ENCODE results near the gene MED22.

Gene MED22

GRCh38 chr9:133371261-133371711 lies 23.4 kb upstream of the MED22 start:
- peak overlapping the region in 1 of 7 experiments; percentile 8 for H3K4me3 ChIP-seq (ENCODE audit: control insufficient read depth in 1 of 7, extremely low read depth in 1 of 7, insufficient read depth in 4 of 7, low read depth in 2 of 7, low read length in 6 of 7)
- H3K36me3 ChIP-seq (ENCODE audit: control insufficient read depth in 4 of 4, insufficient read depth in 4 of 4, low read length in 3 of 4): peaks cover 7 to 68% (median 29%) of the 10 kb centered on the region in 4 experiments
- CTCF ChIA-PET: interaction anchor here (0.7 to 7.6 kb wide), 12 partner anchors 8 to 191 kb away, joined by 3 to 75 read pairs (median 4); partner anchors contain the start of genes RPL7A, SURF1 and SURF2
- peaks cover 8 to 44% (median 38%) of the 10 kb centered on the region in 4 experiments for H3K4me1 ChIP-seq (ENCODE audit: control extremely low read depth in 1 of 4, control insufficient read depth in 4 of 4, insufficient read depth in 4 of 4, low read length in 3 of 4)
- H3K27me3 ChIP-seq (replicated peaks in 2 of 5; ENCODE audit: control insufficient read depth in 4 of 5, insufficient read depth in 5 of 5, low read length in 4 of 5): no peaks in the 10 kb centered on the region
- 25% methylated on average over 12 of the region's 12 CpGs for WGBS (ENCODE audit: insufficient coverage)
- peak; percentile 43 to 70 (median 54) for DNase-seq
- POLR2A ChIA-PET: interaction anchor here (1.1 to 1.9 kb wide), 2 partner anchors 12 to 23 kb away, joined by 5 to 7 read pairs; partner anchors contain the start of genes MED22 and RPL7A
- no peaks in the 10 kb centered on the region for H3K9me3 ChIP-seq (ENCODE audit: control extremely low read depth in 1 of 5, control insufficient read depth in 4 of 5, insufficient read depth in 2 of 5, low read depth in 1 of 5, low read length in 4 of 5)
- peak overlapping the region in 1 of 2 experiments; percentile 41 for H3K27ac ChIP-seq (ENCODE audit: insufficient read depth in 1 of 2, low read depth in 1 of 2, low read length in 2 of 2, poor library complexity in 1 of 2, severe bottlenecking in 2 of 2)

DNA sequence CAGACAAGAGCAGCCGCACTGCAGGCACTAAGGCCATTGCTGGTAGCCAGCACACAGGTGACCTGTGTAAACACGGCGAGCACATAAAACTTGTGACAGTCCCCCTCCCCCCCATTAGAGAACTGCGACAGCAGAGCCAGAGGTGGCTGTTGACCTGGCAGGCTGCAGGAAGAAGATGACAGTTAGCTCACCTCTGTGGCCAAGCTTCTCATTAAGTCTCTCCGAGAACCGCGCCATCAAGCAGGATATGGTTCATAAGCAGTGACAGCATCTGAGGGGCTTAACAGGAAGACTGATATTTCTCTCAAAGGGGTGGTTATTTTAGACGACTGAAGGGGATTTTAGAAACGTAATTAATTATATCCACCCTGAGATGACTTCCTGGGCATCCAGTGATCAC lies 22.8 kb upstream of the MED22 start:
- H3K9me3 ChIP-seq (ENCODE audit: control extremely low read depth in 1 of 5, control insufficient read depth in 4 of 5, insufficient read depth in 2 of 5, low read depth in 1 of 5, low read length in 4 of 5): no peaks in the 10 kb centered on the region
- peaks cover 12 to 74% (median 35%) of the 10 kb centered on the region in 4 experiments for H3K36me3 ChIP-seq (ENCODE audit: control insufficient read depth in 4 of 4, insufficient read depth in 4 of 4, low read length in 3 of 4)
- peaks cover 8 to 43% (median 36%) of the 10 kb centered on the region in 4 experiments for H3K4me1 ChIP-seq (ENCODE audit: control extremely low read depth in 1 of 4, control insufficient read depth in 4 of 4, insufficient read depth in 4 of 4, low read length in 3 of 4)
- ChIA-PET POLR2A (interaction anchor here (1.1 to 1.9 kb wide), 2 partner anchors 11 to 22 kb away, joined by 5 to 7 read pairs; partner anchors contain the start of genes MED22 and RPL7A), CTCF (interaction anchor here (0.7 to 7.6 kb wide), 10 partner anchors 8 to 190 kb away, joined by 3 to 75 read pairs (median 5); partner anchors contain the start of genes RPL7A, SURF1 and SURF2)
- H3K27ac ChIP-seq (ENCODE audit: insufficient read depth in 1 of 2, low read depth in 1 of 2, low read length in 2 of 2, poor library complexity in 1 of 2, severe bottlenecking in 2 of 2): peak overlapping the region in 1 of 2 experiments; percentile 41
- no peaks in the 10 kb centered on the region for H3K27me3 ChIP-seq (replicated peaks in 2 of 5; ENCODE audit: control insufficient read depth in 4 of 5, insufficient read depth in 5 of 5, low read length in 4 of 5)
- 69% methylated on average over 7 of the region's 9 CpGs for WGBS (ENCODE audit: insufficient coverage)
- H3K4me3 ChIP-seq (ENCODE audit: control insufficient read depth in 1 of 7, extremely low read depth in 1 of 7, insufficient read depth in 4 of 7, low read depth in 2 of 7, low read length in 6 of 7): peak overlapping the region in 1 of 7 experiments; percentile 8
- no peak for DNase-seq

- H3K27ac ChIP-seq (ENCODE audit: insufficient read depth in 1 of 2, low read depth in 1 of 2, low read length in 2 of 2, poor library complexity in 1 of 2, severe bottlenecking in 2 of 2): peak overlapping the region in 1 of 2 experiments; percentile 5
- H3K4me1 ChIP-seq (ENCODE audit: control extremely low read depth in 1 of 4, control insufficient read depth in 4 of 4, insufficient read depth in 4 of 4, low read length in 3 of 4): peaks cover 5 to 39% (median 33%) of the 10 kb centered on the region in 4 experiments
- peaks cover 14 to 82% (median 41%) of the 10 kb centered on the region in 4 experiments for H3K36me3 ChIP-seq (ENCODE audit: control insufficient read depth in 4 of 4, insufficient read depth in 4 of 4, low read length in 3 of 4)
Measured at GRCh38 chr9:133369933-133370332, 22.0 kb upstream of the MED22 start.

GRCh38 chr9:133369422-133369821 lies 21.5 kb upstream of the MED22 start:
- peaks cover 14 to 84% (median 43%) of the 10 kb centered on the region in 4 experiments for H3K36me3 ChIP-seq (ENCODE audit: control insufficient read depth in 4 of 4, insufficient read depth in 4 of 4, low read length in 3 of 4)
- WGBS (ENCODE audit: insufficient coverage): 96% methylated on average over 6 of the region's 6 CpGs

More at GRCh38 chr9:133369933-133370332, 22.0 kb upstream of the MED22 start:
- Histone ChIP-seq H3K9me3 (ENCODE audit: control extremely low read depth in 1 of 5, control insufficient read depth in 4 of 5, insufficient read depth in 2 of 5, low read depth in 1 of 5, low read length in 4 of 5) (no peaks in the 10 kb centered on the region), H3K4me3 (ENCODE audit: control insufficient read depth in 1 of 7, extremely low read depth in 1 of 7, insufficient read depth in 4 of 7, low read depth in 2 of 7, low read length in 6 of 7) (no peak overlapping the region), H3K27me3 (replicated peaks in 2 of 5; ENCODE audit: control insufficient read depth in 4 of 5, insufficient read depth in 5 of 5, low read length in 4 of 5) (no peaks in the 10 kb centered on the region)
- ChIA-PET CTCF (interaction anchor here (7.6 kb wide), 1 partner anchor 12 kb away, joined by 75 read pairs; the partner anchor contains the start of genes SURF1 and SURF2), POLR2A (no interaction called here)
- whole genome bisulfite sequencing (ENCODE audit: insufficient coverage): 99% methylated on average over 7 of the region's 7 CpGs
- no peak for DNase-seq

GRCh38 chr9:133368249-133368881 lies 20.4 kb upstream of the MED22 start:
- POLR2A ChIA-PET: no interaction called here
- peaks cover 2 to 27% (median 22%) of the 10 kb centered on the region in 4 experiments for H3K4me1 ChIP-seq (ENCODE audit: control extremely low read depth in 1 of 4, control insufficient read depth in 4 of 4, insufficient read depth in 4 of 4, low read length in 3 of 4)
- peak overlapping the region in 1 of 2 experiments; percentile 3 for H3K27ac ChIP-seq (ENCODE audit: insufficient read depth in 1 of 2, low read depth in 1 of 2, low read length in 2 of 2, poor library complexity in 1 of 2, severe bottlenecking in 2 of 2)
- CTCF ChIA-PET: interaction anchor here (1.1 to 7.6 kb wide), 2 partner anchors 10 to 181 kb away, joined by 3 to 75 read pairs; partner anchors contain the start of genes SURF1 and SURF2
- 88% methylated on average over 12 of the region's 18 CpGs for WGBS (ENCODE audit: insufficient coverage)
- no peaks in the 10 kb centered on the region for H3K27me3 ChIP-seq (replicated peaks in 2 of 5; ENCODE audit: control insufficient read depth in 4 of 5, insufficient read depth in 5 of 5, low read length in 4 of 5)
- H3K36me3 ChIP-seq (ENCODE audit: control insufficient read depth in 4 of 4, insufficient read depth in 4 of 4, low read length in 3 of 4): peaks cover 14 to 94% (median 51%) of the 10 kb centered on the region in 4 experiments
- no peaks in the 10 kb centered on the region for H3K9me3 ChIP-seq (ENCODE audit: control extremely low read depth in 1 of 5, control insufficient read depth in 4 of 5, insufficient read depth in 2 of 5, low read depth in 1 of 5, low read length in 4 of 5)
- DNase-seq: no peak
- H3K4me3 ChIP-seq (ENCODE audit: control insufficient read depth in 1 of 7, extremely low read depth in 1 of 7, insufficient read depth in 4 of 7, low read depth in 2 of 7, low read length in 6 of 7): no peak overlapping the region

More at GRCh38 chr9:133369422-133369821, 21.5 kb upstream of the MED22 start:
- Histone ChIP-seq H3K4me3 (ENCODE audit: control insufficient read depth in 1 of 7, extremely low read depth in 1 of 7, insufficient read depth in 4 of 7, low read depth in 2 of 7, low read length in 6 of 7) (no peak overlapping the region), H3K27ac (ENCODE audit: insufficient read depth in 1 of 2, low read depth in 1 of 2, low read length in 2 of 2, poor library complexity in 1 of 2, severe bottlenecking in 2 of 2) (peak overlapping the region in 1 of 2 experiments; percentile 5), H3K27me3 (replicated peaks in 2 of 5; ENCODE audit: control insufficient read depth in 4 of 5, insufficient read depth in 5 of 5, low read length in 4 of 5) (no peaks in the 10 kb centered on the region), H3K4me1 (ENCODE audit: control extremely low read depth in 1 of 4, control insufficient read depth in 4 of 4, insufficient read depth in 4 of 4, low read length in 3 of 4) (peaks cover 2 to 34% (median 28%) of the 10 kb centered on the region in 4 experiments), H3K9me3 (ENCODE audit: control extremely low read depth in 1 of 5, control insufficient read depth in 4 of 5, insufficient read depth in 2 of 5, low read depth in 1 of 5, low read length in 4 of 5) (no peaks in the 10 kb centered on the region)
- no peak for DNase-seq
- POLR2A ChIA-PET: no interaction called here
- CTCF ChIA-PET: interaction anchor here (7.6 kb wide), 1 partner anchor 12 kb away, joined by 75 read pairs; the partner anchor contains the start of genes SURF1 and SURF2

GRCh38 chr9:133367778-133368177 lies 19.8 kb upstream of the MED22 start:
- Histone ChIP-seq H3K27ac (ENCODE audit: insufficient read depth in 1 of 2, low read depth in 1 of 2, low read length in 2 of 2, poor library complexity in 1 of 2, severe bottlenecking in 2 of 2) (no peak overlapping the region), H3K36me3 (ENCODE audit: control insufficient read depth in 4 of 4, insufficient read depth in 4 of 4, low read length in 3 of 4) (peaks cover 14 to 95% (median 54%) of the 10 kb centered on the region in 4 experiments)
- CTCF ChIA-PET: interaction anchor here (1.1 kb wide), 1 partner anchor 180 kb away, joined by 3 read pairs; no protein-coding TSS in a partner anchor

More at GRCh38 chr9:133367778-133368177, 19.8 kb upstream of the MED22 start:
- H3K9me3 ChIP-seq (ENCODE audit: control extremely low read depth in 1 of 5, control insufficient read depth in 4 of 5, insufficient read depth in 2 of 5, low read depth in 1 of 5, low read length in 4 of 5): no peaks in the 10 kb centered on the region
- 99% methylated on average over 10 of the region's 10 CpGs for WGBS (ENCODE audit: insufficient coverage)
- no peaks in the 10 kb centered on the region for H3K27me3 ChIP-seq (replicated peaks in 2 of 5; ENCODE audit: control insufficient read depth in 4 of 5, insufficient read depth in 5 of 5, low read length in 4 of 5)
- DNase-seq: no peak
- peaks cover 2 to 26% (median 22%) of the 10 kb centered on the region in 4 experiments for H3K4me1 ChIP-seq (ENCODE audit: control extremely low read depth in 1 of 4, control insufficient read depth in 4 of 4, insufficient read depth in 4 of 4, low read length in 3 of 4)
- POLR2A ChIA-PET: no interaction called here
- H3K4me3 ChIP-seq (ENCODE audit: control insufficient read depth in 1 of 7, extremely low read depth in 1 of 7, insufficient read depth in 4 of 7, low read depth in 2 of 7, low read length in 6 of 7): no peak overlapping the region
